ENCODE measurements around the gene NKX2-1.

NKX2-1 gene

GRCh38 chr14:36517242-36518030 lies 2.6 kb downstream of the NKX2-1 start:
- DNase-seq: no peak

DNA sequence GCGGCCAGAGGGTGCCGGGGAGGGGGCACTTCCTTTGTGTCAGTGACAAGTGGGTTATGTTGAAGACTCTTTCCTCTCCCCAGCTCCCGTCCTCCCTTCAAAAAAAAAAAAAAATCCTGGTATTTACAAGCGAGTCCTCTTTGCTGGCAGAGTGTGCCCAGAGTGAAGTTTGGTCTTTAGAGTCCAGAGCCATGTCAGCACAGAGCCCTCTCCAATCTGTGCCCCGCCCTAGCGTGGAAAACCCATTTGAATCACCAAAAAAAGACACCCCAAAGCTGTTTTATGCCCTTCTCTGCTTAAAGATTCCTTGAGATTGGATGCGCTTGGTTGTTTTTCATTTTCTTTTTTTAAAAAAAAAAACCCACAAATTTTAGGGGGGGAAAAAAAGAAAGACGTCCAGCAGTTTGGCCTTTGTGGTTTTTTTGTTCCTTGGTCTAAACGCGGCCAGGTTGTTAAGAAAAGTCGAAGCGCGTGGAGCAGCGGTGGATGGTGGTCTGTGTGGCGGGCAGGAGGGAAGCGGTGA lies 3.3 kb downstream of the NKX2-1 start:
- no peak for DNase-seq

- DNase-seq: no peak
Observed at GRCh38 chr14:36515896-36516718, 3.9 kb downstream of the NKX2-1 start.

- DNase-seq: no peak
Observed at GRCh38 chr14:36515105-36515593, 4.9 kb downstream of the NKX2-1 start.

GRCh38 chr14:36514278-36515104 lies 5.5 kb downstream of the NKX2-1 start:
- no peak for DNase-seq

DNA sequence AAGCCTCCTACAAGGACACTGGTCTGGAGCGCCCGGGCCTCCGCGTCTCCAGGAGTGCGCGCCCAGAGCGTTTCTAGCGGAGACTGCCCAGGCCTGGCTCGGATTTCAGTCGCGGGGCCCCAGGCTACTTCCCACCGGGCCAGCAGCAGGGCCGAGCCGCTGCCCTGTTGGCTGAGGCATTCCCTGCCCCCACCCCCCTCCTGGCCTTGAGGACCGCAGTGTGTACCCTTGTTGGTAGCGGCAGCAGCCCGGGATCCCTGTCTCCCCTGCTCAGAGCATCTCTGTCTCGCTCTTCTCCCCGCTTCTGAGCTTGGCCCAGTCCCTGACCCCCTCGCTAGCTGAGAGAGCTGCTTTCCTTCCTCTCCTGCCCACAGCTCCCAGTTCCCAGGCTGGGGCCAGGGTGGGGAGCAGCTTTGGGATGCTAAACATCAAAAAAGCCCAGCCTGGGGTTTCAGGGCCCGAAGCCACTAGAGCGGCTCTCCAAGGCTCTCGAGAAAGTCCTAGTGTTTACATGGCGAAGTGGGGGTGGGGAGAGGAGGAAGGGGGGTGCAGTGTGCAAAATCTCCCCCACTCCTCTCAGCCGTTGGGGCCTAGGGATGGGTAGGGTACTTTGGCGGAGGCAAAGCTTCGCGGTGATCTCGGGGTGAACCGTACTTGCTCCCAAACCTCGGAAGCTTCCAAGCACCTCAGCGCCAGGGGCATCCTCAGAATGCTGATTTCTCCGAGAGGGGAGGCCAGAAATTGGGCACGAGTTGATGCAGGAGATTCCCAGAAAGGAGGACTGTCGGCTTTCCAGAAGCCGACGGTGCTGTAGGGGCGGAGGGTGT lies 6.4 kb downstream of the NKX2-1 start:
- DNase-seq: no peak

DNA sequence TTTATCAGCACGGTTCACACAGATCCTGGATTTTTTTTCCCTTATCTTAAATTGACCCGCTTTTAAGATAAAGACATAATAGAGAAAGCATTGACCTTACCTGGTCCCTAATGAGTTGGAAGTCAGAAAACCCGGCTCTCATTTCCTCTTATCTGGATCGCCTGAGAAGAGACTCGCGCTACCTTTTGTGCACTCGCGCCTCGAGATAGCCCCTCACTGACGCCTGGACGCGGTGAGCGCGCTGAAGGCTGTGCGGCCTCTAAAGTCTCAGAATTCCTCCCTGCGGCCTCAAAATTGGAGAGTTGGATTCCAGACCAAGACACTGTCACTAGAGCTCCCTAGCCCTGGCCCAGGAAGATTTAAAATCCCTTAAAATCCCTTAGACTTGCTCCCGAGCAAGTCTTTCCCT lies 7.0 kb downstream of the NKX2-1 start:
- no peak for DNase-seq

DNA sequence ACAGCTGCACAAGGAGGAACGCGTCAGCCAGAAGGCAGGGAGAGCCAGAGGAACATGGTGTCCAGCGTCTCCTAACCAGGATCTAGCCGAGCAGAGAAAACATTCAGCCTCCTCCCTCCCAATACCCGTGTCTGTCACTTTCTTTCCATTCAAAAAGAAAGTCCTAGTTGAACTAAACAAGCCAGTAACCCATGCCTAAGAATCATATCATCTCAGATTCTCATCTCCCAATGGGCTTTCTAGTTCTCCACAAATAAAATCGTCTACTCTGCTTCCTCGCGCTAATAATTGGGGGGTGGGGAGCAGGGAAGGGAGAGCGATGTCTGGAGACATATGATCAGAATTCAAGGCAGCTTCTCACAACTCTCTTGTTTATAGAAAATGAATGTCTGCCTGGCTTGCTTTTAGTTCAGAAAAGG lies 7.4 kb downstream of the NKX2-1 start:
- DNase-seq: no peak

- DNase-seq: no peak
Observed at GRCh38 chr14:36511981-36512584, 7.9 kb downstream of the NKX2-1 start.

DNA sequence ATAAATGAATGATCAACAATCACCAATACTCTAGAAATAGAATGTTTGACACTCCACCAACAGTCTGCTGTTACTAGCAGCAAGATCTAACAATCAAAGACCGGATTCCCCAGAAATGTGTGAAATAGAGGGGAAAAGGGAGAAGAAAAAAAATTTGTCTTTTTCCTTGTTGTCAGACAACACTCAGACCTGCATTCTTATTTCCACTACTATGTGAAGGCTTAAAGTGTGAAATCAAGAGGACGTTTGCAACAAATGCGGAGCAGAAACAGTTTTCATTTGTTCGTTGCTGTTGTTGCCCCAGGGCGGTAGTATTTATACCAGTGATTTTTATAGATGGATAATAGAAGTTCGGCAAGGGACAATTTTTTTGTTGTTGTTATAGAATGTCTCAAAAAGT lies 9.2 kb downstream of the NKX2-1 start:
- no peak for DNase-seq

DNA sequence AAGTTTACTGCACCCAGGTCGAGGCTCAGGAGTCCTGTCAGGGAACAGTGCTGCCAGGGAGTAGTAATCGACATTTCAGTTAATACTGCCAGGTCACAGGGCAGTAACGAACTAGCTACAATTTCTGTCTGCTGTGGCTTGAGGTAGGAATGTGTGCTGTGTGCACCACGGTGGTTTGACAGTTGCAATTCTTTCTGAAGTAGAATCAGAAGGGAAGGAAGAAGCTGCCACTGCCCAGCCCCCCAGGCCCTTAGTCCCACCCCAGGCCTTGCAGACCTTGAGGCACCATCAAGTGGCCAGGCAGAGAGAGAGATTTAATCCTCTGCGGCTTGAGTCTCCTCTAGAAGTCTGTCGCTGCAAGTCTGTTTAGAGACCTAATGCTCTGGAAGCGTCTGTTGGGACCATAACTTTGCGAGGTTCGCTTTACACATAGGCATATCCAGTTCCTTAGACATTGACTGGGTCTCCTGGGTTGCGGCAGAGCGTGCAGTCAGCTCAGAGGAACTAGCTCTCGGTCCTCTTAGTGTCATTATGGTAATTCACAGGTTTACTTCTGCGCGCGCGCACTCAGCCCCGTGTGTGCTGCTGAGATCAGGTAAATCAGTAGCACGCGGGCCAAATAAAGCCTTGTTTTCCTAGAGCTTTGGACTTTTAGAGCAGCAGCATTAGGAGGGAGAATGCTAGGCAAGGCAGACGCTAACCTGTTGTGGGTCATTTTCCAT lies 9.8 kb downstream of the NKX2-1 start:
- DNase-seq: no peak

GRCh38 chr14:36509069-36509917 lies 10.7 kb downstream of the NKX2-1 start:
- no peak for DNase-seq

- DNase-seq: no peak
Observed at GRCh38 chr14:36508418-36509068, 11.5 kb downstream of the NKX2-1 start.

- DNase-seq: no peak
Observed at GRCh38 chr14:36507847-36508417, 12.1 kb downstream of the NKX2-1 start.

DNA sequence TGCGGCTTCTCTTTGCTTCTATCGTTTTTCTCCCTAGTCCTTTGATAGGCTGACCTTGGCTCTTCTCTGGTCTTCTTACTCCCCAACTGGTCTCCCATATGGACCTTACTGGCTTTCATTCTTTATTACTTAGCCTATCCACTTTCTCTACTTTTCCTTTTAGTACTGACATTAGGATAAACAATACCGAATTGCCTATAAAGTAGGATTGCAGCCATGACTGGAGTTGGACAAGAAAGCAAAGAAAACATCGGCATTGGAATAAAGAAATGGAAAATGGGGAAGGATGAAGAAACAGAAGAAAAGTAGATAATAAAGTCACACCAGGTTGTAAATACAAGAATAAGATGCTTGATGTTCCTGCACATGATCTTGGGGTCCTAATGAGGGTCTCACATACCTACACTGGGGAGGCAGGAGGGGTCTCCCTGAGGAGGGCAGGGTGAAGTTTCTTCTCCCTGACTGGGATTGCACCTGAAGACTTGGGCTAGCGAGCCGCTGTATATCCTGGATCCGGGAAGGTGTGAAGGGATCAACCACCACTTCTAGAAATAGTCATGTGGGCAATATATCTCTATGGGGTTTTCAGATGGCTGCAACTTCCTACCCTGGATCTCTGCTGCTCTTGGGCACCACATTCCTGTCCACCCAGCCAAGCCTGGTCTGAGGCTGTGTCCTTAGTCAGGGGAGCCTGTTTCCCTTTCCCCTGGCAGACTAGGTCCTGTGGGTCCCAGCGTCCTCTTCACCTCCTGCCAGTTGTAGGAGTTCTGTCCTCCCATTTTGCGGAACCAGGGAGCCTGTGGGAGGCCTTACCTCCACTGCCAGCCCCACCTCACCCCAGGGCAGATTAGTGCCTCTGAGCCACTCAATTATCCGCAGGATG lies 13.1 kb downstream of the NKX2-1 start:
- no peak for DNase-seq

DNA sequence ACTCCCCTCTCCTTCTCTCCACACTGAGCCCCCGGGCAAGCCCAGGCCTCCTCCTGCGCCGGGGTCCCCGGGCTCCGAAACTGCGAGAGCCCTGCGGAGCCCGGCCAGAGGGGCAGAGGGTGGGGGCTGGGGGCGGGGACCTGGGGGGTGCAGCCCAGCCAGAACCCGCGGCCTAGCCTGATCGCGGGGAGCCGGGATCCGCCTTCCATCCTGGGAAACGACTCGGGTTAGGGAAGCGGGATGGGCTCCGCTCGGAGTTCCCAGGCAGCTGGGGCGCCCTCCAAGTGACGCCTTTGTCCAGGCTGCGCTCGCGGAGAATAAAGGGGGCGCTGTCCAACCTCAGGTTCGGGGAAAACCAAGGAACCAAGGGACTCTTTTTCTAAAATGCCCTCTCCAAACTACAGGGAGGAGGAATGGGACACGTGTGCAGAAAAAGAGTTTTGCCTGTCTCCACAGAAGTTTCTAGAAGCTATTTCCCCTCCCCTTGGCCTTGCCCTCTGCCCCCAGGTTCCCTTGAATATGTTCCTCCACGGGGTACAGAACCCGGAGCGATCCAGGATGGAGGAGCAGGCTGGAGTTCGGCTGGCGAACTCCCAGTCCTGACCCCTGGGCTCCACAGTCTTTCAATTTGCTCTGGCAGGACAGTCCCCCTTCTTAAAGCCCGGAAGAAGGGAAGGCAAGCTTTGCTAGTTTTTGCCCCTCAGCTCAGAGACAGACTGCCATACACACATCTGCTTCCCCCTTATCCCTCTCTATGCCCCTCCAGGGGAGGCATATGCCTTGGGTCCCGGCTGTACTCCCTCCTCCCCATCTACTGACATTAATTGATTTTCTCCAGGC lies 13.9 kb downstream of the NKX2-1 start:
- DNase-seq: no peak
